LoVo (cell line): Measurements from ENCODE around the gene GYS2.
"Not testable (repeated sequence)": the region's sequence is repeated elsewhere in the genome, so short reads cannot be mapped to it uniquely, and the experiment has no call there.

Experiments used
- DNase-seq: peaks from one replicate; pipeline ENCODE4 v3.0.0-alpha.2; 2016; ENCODE audit warnings: low spot score

GYS2 gene

DNA sequence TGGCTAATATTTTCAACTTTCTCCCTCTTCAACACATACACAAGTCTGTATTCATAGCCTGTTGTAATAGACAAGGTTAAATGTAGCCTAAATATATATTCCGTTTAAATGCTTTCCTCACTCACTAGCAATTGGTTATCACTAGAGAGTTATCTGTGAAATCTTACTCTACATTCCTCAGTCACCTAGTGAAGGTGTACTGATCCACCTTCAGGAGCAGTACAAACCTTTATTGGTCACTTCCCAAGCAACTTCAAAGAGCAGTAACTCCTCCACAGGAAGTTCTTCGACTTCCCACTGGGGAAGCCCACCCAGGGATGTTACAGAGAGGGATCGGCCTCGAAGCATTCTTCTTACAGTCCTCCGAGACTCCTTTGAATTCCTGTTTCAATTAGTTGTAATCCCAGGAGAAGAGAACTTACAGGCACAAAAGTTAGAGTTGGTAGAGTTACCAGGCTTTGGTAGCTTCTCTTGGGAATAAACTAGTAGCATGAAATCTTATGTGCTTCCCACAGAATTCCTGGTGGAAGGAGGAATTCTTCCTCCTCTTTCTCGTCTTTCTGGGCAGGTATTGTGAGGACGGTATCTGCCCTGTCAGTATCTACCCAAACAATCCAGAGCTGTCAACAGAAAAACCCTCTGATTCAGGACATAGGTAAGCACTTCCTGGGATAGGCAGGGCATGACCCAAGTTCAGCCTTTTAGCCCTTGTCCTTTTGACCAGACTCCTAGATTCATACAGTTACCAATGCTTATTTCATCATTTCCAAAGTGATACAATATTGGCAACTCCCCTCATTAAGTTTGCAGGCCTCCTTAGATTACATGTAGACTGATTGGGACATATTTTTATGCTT, at the start of gene GYS2:
GYS2 (minus strand) TSS at position 603 of the 857 bp plus-strand sequence; CDS start at position 348, 255 bp downstream.
- no peak for DNase-seq

- no peak for DNase-seq
These were observed 47.2 kb upstream of the GYS2 start for GRCh38 chr12:21651821-21652220.

DNA sequence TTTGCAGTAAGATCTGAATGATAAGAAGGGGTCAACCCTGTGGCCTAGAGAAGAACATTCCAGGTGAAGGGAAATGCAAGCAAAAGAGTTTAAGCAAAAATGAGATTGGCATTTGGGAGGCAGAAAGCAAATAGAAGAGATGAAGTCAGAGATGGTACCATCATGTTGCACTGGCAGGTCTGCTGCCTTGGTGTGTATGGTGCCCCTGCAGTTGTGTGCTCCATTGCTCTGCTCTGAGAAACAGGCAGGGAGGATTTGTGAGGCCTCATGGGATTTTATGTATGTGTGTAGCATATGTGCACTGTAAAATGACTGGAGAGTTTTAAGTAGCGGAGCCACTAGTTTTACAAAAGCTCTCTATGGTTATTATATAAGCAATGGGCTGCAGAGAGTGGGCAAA, 46.4 kb upstream of the GYS2 start:
- no peak for DNase-seq

GRCh38 chr12:21649034-21649433, 44.4 kb upstream of the GYS2 start:
- no peak for DNase-seq

DNA sequence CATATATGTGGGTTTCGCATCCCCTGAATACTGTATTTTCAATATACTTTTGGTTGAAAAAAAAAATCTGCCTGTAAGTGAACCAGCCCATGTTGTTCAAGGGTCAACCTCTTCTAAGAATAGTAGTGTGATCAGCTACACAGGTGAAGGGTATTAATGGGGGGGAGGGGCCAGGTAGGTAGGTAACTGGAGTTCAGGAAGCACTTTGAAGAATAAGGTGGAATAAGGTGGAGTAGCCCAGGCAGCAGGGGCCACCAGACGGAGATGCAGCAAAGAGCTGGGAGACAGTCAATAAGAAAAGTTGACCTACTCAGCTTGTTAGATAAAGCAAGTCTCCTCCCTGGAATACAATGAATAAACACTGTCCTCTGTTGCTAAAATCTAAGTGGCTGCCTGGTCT, 43.7 kb upstream of the GYS2 start:
- DNase-seq = no peak

GRCh38 chr12:21647179-21647578, 42.5 kb upstream of the GYS2 start:
- DNase-seq = no peak

GRCh38 chr12:21645041-21645500, 40.4 kb upstream of the GYS2 start:
- DNase-seq = not testable (repeated sequence)

DNA sequence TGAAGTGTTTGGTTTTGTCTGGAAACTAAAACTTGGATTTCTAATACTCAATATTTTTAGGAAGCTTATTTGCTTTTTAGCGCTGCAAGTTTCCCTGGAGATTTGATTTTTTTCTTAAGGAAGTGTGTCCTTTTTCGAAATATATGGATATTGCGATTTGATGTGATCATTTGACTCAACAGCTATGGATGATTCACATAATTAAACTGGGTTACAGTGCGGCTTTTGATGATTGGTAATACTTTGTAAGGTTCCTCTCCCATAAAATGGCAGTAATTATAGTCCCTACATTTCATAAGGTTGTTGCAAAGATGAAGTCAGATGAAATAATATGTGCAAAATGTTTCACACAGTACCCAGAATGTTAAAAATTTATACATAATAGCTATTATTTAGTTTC, 39.9 kb upstream of the GYS2 start:
- no peak for DNase-seq

GRCh38 chr12:21643758-21644157, 39.1 kb upstream of the GYS2 start:
- DNase-seq = no peak

DNA sequence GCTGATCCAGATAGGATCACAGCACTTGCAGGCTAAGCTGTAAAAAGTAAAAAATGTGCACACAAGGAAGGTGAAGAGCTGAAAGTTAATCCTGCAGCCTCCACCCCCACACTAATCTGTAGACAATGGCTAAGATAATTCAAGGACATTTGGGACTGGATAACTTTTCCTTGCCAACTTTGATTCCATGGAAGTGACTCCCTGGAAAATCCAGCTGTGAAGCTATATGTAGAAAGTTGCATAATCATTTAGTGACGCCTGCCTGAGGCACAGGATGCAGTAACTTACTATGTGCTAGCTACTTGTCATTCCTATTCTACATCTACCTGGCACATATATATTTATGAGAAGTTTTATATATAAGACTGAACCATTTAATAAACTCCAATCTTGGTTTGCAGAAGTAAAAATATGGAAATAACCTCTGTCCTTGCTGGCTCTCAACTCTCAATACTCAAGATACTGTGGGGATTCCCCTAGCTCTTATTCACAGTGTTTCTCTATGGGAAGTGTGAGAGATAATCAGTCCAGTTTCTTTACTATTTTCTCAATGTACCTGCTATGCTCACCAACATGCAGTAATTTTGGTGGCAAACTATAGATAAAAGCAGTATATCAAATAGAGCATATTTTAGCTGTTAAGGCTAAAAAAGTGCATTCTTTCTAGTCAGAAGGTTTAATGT, 38.2 kb upstream of the GYS2 start:
- DNase-seq = no peak

- no peak for DNase-seq
These were observed 33.6 kb upstream of the GYS2 start for GRCh38 chr12:21638054-21638891.

- no peak for DNase-seq
These were observed 29.6 kb upstream of the GYS2 start for GRCh38 chr12:21634245-21634644.

DNA sequence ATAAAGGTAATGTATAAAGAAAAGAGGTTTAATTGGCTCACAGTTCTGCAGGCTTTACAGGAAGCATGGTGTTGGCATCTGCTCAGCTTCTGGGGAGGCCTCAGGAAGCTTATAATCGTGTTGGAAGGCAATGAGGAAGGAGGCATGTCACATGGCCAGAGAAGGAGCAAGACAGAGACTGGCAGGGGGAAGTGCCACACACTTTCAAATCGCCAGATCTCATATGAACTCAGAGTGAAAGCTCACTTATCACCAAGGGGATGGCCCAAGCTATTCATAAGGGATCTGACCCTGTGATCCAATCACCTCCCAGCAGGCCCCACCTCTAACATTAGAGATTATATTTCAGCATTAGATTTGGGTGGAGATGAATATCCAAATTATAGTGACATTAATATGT, 26.7 kb upstream of the GYS2 start:
- no peak for DNase-seq

- DNase-seq = no peak
These were observed 23.3 kb upstream of the GYS2 start for GRCh38 chr12:21627924-21628323.

DNA sequence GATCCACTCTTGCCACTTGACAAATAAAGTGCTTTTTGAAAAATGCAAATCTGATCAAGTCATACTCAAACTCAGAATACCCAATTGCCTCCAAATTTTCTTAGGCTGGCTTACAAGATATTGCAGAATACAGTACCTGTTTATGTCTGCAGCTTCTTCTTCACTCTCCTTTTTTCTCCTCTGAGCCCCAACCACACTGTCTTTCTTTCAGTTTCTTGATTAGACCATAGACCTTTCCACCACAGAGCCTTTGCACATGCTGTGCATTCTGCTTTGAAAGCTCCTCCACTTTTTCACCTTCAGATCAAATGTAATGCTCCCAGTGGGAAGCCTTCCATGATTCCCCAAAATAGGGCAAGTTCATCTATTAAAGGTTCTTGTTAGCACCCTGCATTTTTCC, 13.9 kb upstream of the GYS2 start:
- no peak for DNase-seq

DNA sequence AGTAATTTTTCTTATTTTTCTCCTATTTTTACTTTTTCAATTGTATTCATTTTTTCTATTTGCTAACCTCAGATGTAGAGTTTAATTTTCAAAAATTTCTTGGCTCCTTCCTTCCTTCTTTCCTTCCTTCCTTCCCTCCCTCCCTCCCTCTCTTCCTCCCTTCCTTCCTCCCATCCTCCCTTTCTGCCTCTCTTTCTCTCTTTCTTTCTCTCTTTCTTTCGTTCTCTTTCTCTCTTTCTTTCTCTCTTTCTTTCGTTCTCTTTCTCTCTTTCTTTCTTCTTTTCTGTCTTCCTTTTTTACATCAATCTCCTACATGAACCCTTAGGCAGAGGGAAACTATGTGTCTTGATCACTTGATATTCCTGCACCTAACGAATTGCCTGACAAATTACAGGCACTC, 12.4 kb upstream of the GYS2 start:
- DNase-seq = no peak

DNA sequence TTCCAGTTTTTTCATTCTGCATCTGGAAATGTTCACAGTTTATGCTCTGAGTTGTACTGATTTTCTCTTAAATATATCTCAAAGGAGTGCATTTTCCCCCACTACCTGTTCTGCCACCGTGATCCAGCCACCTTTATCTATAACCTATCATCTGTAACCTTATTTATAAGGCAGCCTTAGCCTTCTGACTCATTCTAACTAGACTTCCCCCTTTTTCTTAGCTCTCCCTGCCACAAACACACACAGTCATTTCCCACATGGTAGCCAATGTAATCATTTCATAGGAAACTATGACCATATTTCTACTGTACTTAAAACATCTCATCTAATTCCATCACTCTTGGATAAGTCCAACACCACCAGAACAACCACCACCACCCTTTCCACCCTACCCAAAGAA, 10.8 kb upstream of the GYS2 start:
- DNase-seq = no peak

DNA sequence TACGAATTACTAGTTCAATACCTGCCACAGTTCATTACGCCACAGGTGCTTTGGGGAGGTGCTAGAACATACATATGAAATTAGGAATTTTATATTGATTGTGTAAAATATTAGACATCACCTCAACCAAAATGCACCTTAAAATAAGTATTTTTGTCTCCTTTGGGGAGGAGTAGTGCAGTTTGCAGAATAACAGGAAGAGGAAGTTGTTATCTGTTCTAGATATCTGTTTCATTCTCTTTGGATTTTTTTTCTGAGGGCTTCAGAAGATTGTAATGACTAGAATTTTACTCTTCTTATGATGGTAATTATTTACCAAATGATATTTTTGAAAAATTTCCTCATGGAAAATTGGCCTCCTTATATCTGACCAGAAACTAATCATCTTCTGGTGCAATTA, 9.9 kb upstream of the GYS2 start:
- no peak for DNase-seq

DNA sequence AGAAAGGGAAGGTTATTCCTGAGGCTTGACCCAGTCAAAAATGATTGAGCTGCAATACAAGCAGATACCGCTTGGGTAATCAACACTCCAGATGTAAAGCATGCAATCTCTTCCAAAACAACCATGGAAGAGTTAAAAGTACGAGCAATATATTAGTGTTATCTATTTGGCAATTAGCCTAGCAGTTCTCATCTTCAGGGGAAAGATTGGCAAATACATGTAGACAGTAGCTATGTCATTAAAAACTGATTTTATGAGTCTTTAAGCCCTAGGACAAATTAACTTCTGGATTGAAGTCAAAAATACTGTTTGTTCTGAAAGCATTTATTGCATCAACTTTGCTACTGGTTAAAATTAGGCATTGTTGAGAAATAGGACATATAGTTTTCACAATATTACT, 9.3 kb upstream of the GYS2 start:
- no peak for DNase-seq

DNA sequence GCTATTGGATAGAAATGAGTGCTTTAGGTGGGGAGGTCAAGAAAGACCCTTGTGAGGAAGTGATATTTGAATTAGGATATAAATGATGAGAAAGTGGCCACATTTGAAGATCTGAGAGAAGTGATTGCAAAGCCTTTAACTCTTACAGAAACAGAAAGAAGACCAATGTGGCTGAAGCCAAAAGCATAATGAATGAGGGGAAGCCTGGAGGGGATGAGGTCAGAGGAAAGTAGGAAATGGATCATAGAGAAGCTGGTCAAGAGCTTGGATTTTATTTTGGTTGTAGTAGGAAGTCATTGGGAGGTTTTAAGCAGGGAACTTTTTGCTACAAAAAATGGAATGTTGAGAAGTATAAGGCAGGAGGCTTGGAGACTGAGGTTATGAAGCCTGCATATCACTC, 3.5 kb upstream of the GYS2 start:
- DNase-seq = no peak

DNA sequence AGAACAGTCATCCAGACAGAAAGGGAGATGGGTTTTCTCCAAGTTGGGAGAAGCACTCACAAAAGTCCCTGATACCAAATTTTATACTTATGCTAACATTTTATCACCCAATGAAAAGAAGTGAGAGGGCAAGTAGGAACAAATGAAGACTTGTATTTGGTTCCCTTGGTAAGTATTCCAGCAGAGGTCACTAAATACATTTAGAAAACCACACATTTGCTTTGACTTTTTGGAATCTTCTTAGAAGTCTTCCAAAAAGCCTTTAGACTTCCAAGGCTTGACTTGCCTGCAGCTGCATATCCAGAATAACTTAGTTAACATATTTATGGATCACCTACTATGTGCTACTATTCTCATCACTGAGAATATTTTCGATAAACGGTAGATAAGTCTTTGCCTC, 3.1 kb upstream of the GYS2 start:
- no peak for DNase-seq

DNA sequence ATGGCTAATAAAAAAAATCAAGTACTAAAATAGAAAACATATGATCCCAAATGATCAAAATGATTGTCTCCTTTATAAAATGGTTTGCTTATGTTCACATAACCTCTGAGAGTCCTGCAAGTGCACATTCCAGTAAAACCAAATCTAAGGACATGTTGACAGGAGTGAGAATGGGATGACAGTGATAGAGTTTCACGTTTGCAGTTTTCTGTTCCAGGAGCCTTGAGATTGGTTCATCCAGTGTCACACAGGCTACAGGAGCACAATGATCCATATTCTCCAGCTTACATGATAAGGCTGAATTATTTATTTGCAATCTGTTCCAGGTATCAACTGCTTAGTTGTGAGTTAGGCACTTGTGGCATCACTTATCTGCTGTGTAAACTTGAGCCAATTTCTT, 1.5 kb upstream of the GYS2 start:
- no peak for DNase-seq

GRCh38 chr12:21602774-21603173, 1.9 kb downstream of the GYS2 start:
- no peak for DNase-seq
